NCI-H128 (cell line): ENCODE measurements around the gene CES4A.
"Not testable (repeated sequence)": the region's sequence is repeated elsewhere in the genome, so short reads cannot be mapped to it uniquely, and the experiment has no call there.

Source experiments
- DNase-seq: peaks from one replicate; lab custom pipeline; 2025; ENCODE audit not compliant: unreplicated experiment; lab: John Stamatoyannopoulos, UW

The CES4A gene

GRCh38 chr16:66955363-66956153 lies 32.8 kb upstream of the CES4A start:
- not testable (repeated sequence) for DNase-seq

GRCh38 chr16:66956154-66956457 lies 32.3 kb upstream of the CES4A start:
- DNase-seq = not testable (repeated sequence)

- DNase-seq = no peak
Measured at GRCh38 chr16:66958857-66959703, 29.3 kb upstream of the CES4A start.

GRCh38 chr16:66959704-66960161 lies 28.7 kb upstream of the CES4A start:
- no peak for DNase-seq

GRCh38 chr16:66960270-66960669 lies 28.1 kb upstream of the CES4A start:
- DNase-seq = no peak

GRCh38 chr16:66961065-66961744 lies 27.2 kb upstream of the CES4A start, which contains the start of gene CES3:
Gene CES3 (plus strand): TSS chr16:66961266. CDS start chr16:66961308, 42 bp downstream.
- DNase-seq = no peak

GRCh38 chr16:66961914-66962313 lies 26.5 kb upstream of the CES4A start:
- no peak for DNase-seq

- no peak for DNase-seq
Measured at GRCh38 chr16:66964049-66964448, 24.3 kb upstream of the CES4A start.

- no peak for DNase-seq
Measured at GRCh38 chr16:66968847-66969246, 19.5 kb upstream of the CES4A start.

- DNase-seq = no peak
Measured at GRCh38 chr16:66970775-66971720, 17.3 kb upstream of the CES4A start.

- DNase-seq = no peak
Measured at GRCh38 chr16:66972983-66973382, 15.4 kb upstream of the CES4A start.

- no peak for DNase-seq
Measured at GRCh38 chr16:66973716-66974115, 14.7 kb upstream of the CES4A start.

GRCh38 chr16:66974156-66974931 lies 14.0 kb upstream of the CES4A start:
- not testable (repeated sequence) for DNase-seq

GRCh38 chr16:66974932-66975246 lies 13.5 kb upstream of the CES4A start:
- DNase-seq = not testable (repeated sequence)

- no peak for DNase-seq
Measured at GRCh38 chr16:66975302-66975893, 13.0 kb upstream of the CES4A start.

- DNase-seq = no peak
Measured at GRCh38 chr16:66976746-66977145, 11.6 kb upstream of the CES4A start.

GRCh38 chr16:66977341-66978113 lies 10.9 kb upstream of the CES4A start:
- DNase-seq = peak; percentile 45

GRCh38 chr16:66979011-66979717 lies 9.2 kb upstream of the CES4A start:
- DNase-seq = no peak
